Upper lobe of left lung (tissue), 6 donors: Measurements from ENCODE around the gene ABLIM2. TPM values are rescaled to one million over a fixed set of nuclear protein-coding genes. Genes with fewer than 3 reads are reported as not detected.

Experiments used
- ATAC-seq, 2 donors: fragments of 200-7000 bp; cut with Tn5 transposase; one replicate each; pipeline ENCODE4 v1.9.1; 2022; ENCODE audit warnings: mild to moderate bottlenecking in 2 of 2, moderate library complexity in 2 of 2; ENCODE audit not compliant: low FRiP score in 2 of 2
- DNase-seq, 2 donors: peaks; one replicate each; pipeline ENCODE4 v3.0.0-alpha.2; 2019 to 2020
- H3K27ac ChIP-seq, 4 donors: fragments of 200-600 bp; sonication (generic); one replicate each; pipeline ENCODE4 v1.5.1; 2016 to 2019
- H3K27me3 ChIP-seq, 4 donors: fragments of 200-600 bp; sonication (generic); one replicate each; pipeline ENCODE4 v1.5.1; 2017 to 2019
- H3K36me3 ChIP-seq, 4 donors: fragments of 200-600 bp; sonication (generic); one replicate each; pipeline ENCODE4 v1.5.1; 2016 to 2019
- H3K4me1 ChIP-seq, 4 donors: fragments of 200-600 bp; sonication (generic); one replicate each; pipeline ENCODE4 v1.5.1; 2018 to 2019
- H3K4me3 ChIP-seq, 4 donors: fragments of 200-600 bp; sonication (generic); one replicate each; pipeline ENCODE4 v1.5.1; 2017 to 2019; ENCODE audit warnings: mild to moderate bottlenecking in 2 of 4, moderate library complexity in 1 of 4
- H3K9me3 ChIP-seq, 4 donors: fragments of 200-600 bp; sonication (generic); one replicate each; pipeline ENCODE4 v1.5.1; 2018 to 2019
- CTCF ChIP-seq, 6 experiments: fragments of 450-650 bp in 4 of 6; fragments of 200-600 bp in 2 of 6; sonication (generic) in 2 of 6; IDR thresholded peaks; one replicate each; pipeline ENCODE4 v1.5.1; 2016 to 2019; ENCODE audit warnings: antibody characterized with exemption in 6 of 6
- EP300 ChIP-seq, 4 donors: sonication (generic); formaldehyde crosslinking; IDR thresholded peaks; one replicate each; pipeline ENCODE4 v1.5.1; 2017; ENCODE audit warnings: antibody characterized with exemption in 4 of 4, control low read depth in 2 of 4
- POLR2A ChIP-seq, 4 donors: fragments of 450-650 bp; IDR thresholded peaks; one replicate each; pipeline ENCODE4 v1.5.1; 2016 to 2017; ENCODE audit warnings: antibody characterized with exemption in 4 of 4, mild to moderate bottlenecking in 2 of 4
- POLR2AphosphoS5 ChIP-seq, 2 donors: sonication (generic); formaldehyde crosslinking; IDR thresholded peaks; one replicate each; pipeline ENCODE4 v1.5.1; 2017; ENCODE audit warnings: antibody characterized with exemption in 2 of 2
- WGBS, 2 donors: methylation state at CpG; one replicate each; pipeline ENCODE4 v1.1.5; 2017 to 2018; 5-methylcytosine and 5-hydroxymethylcytosine counted together
- total RNA-seq, 6 donors: library from RNA; depleted of rRNA in 4 of 6; stranded (reverse); fragments of >200 nt in 4 of 6; gene quantifications; one replicate each; pipeline versions ENCODE4 v1.1.0 to v1.2.1, GENCODE V29; 2016 to 2021
- donor health status: DM: no; HTN: no; CAD: no; lungs with moderate emphysema.
- donor health status: DM: no; HTN: yes; CAD: no; lungs with severe emphysema.

Gene ABLIM2
- total RNA-seq, 6 donors from 2014 or later, result 3.6 to 36.9 (median 8.1) TPM

- peak overlapping the region in 1 of 4 donors; percentile 76 for H3K27ac ChIP-seq
- ATAC-seq (no peak), DNase-seq (peak in 1 of 2 donors; percentile 76)
- no peaks in the 10 kb centered on the region for H3K27me3 ChIP-seq
- no peaks in the 10 kb centered on the region for H3K36me3 ChIP-seq
- WGBS, 2 donors, result 92 to 100% methylated on average over 1 to 23 of the region's 23 CpGs
- no peak for TF ChIP-seq CTCF (IDR thresholded peaks at IDR 0.05)
- no peak for TF ChIP-seq POLR2A (IDR thresholded peaks at IDR 0.05)
- no peak for TF ChIP-seq POLR2AphosphoS5 (IDR thresholded peaks at IDR 0.05)
- no peak for TF ChIP-seq EP300 (IDR thresholded peaks at IDR 0.05)
- no peak overlapping the region for H3K4me3 ChIP-seq
- peaks cover 0 to 10% (median 5%) of the 10 kb centered on the region in 4 donors for H3K4me1 ChIP-seq
- peaks cover 4 to 9% (median 8%) of the 10 kb centered on the region in 4 donors for H3K9me3 ChIP-seq
These were observed 61.5 kb downstream of the ABLIM2 start for GRCh38 chr4:8097141-8097541.

- Histone ChIP-seq H3K27me3 (no peaks in the 10 kb centered on the region), H3K9me3 (peaks cover 4 to 9% (median 8%) of the 10 kb centered on the region in 4 donors), H3K4me3 (no peak overlapping the region), H3K27ac (peak overlapping the region in 1 of 4 donors; percentile 76), H3K4me1 (peaks cover 0 to 10% (median 5%) of the 10 kb centered on the region in 4 donors), H3K36me3 (no peaks in the 10 kb centered on the region)
- 60 to 77% methylated on average over 10 to 12 of the region's 12 CpGs for whole genome bisulfite sequencing, 2 donors
- no peak for ATAC-seq
- TF ChIP-seq CTCF (IDR thresholded peaks at IDR 0.05), result no peak
- TF ChIP-seq POLR2AphosphoS5 (IDR thresholded peaks at IDR 0.05), result no peak
- TF ChIP-seq EP300 (IDR thresholded peaks at IDR 0.05), result no peak
- TF ChIP-seq POLR2A (IDR thresholded peaks at IDR 0.05), result no peak
- peak in 1 of 2 donors; percentile 66 for DNase-seq
These were observed 61.9 kb downstream of the ABLIM2 start for GRCh38 chr4:8096690-8097061.

- H3K27me3 ChIP-seq, result no peaks in the 10 kb centered on the region
- no peaks in the 10 kb centered on the region for H3K36me3 ChIP-seq
- 76 to 79% methylated on average over 21 of the region's 21 CpGs for WGBS, 2 donors
- DNase-seq (no peak), ATAC-seq (no peak)
- peaks cover 4 to 9% (median 8%) of the 10 kb centered on the region in 4 donors for H3K9me3 ChIP-seq
- no peak for TF ChIP-seq POLR2A (IDR thresholded peaks at IDR 0.05)
- TF ChIP-seq POLR2AphosphoS5 (IDR thresholded peaks at IDR 0.05), result peak in 1 of 2 donors; percentile 39
- TF ChIP-seq EP300 (IDR thresholded peaks at IDR 0.05), result peak; percentile 44 to 84 (median 76)
- H3K4me1 ChIP-seq, result peaks cover 0 to 10% (median 3%) of the 10 kb centered on the region in 4 donors
- no peak overlapping the region for H3K4me3 ChIP-seq
- no peak overlapping the region for H3K27ac ChIP-seq
These were observed 62.5 kb downstream of the ABLIM2 start for GRCh38 chr4:8095956-8096689.

GRCh38 chr4:8093587-8094274 is 64.9 kb downstream of the ABLIM2 start:
- WGBS, 2 donors, result 97% methylated on average over 2 of the region's 2 CpGs
- DNase-seq (no peak), ATAC-seq (no peak)
- H3K27me3 ChIP-seq, result no peaks in the 10 kb centered on the region
- H3K27ac ChIP-seq, result no peak overlapping the region
- no peak overlapping the region for H3K4me3 ChIP-seq
- no peaks in the 10 kb centered on the region for H3K36me3 ChIP-seq
- H3K4me1 ChIP-seq, result no peaks in the 10 kb centered on the region
- no peak for TF ChIP-seq POLR2AphosphoS5 (IDR thresholded peaks at IDR 0.05)
- no peak for TF ChIP-seq CTCF (IDR thresholded peaks at IDR 0.05)
- no peak for TF ChIP-seq EP300 (IDR thresholded peaks at IDR 0.05)
- no peak for TF ChIP-seq POLR2A (IDR thresholded peaks at IDR 0.05)
- H3K9me3 ChIP-seq, result peaks cover 4 to 9% (median 8%) of the 10 kb centered on the region in 4 donors

- WGBS, 2 donors, result 89 to 100% methylated on average over 2 of the region's 2 CpGs
- no peak for ATAC-seq
- no peak for TF ChIP-seq POLR2AphosphoS5 (IDR thresholded peaks at IDR 0.05)
- no peak for TF ChIP-seq EP300 (IDR thresholded peaks at IDR 0.05)
- TF ChIP-seq CTCF (IDR thresholded peaks at IDR 0.05), result no peak
- no peak for TF ChIP-seq POLR2A (IDR thresholded peaks at IDR 0.05)
- no peak overlapping the region for H3K27ac ChIP-seq
- no peaks in the 10 kb centered on the region for H3K27me3 ChIP-seq
- no peak for DNase-seq
- H3K4me3 ChIP-seq, result no peak overlapping the region
- H3K9me3 ChIP-seq, result peaks cover 4 to 9% (median 8%) of the 10 kb centered on the region in 4 donors
- no peaks in the 10 kb centered on the region for H3K4me1 ChIP-seq
- no peaks in the 10 kb centered on the region for H3K36me3 ChIP-seq
These were observed 66.3 kb downstream of the ABLIM2 start for GRCh38 chr4:8092282-8092681.
